ENCODE results near the gene TOPBP1. TPM values are rescaled to one million over a fixed set of nuclear protein-coding genes. Genes with fewer than 3 reads are reported as not detected.

Gene TOPBP1
- total and polyA plus RNA-seq, 2 donors (not counting 3 experiments of a cell fraction or from before 2014, with no cell fraction given), result 23.3 to 42.2 TPM

- Histone ChIP-seq H4K20me1 (replicated peaks; ENCODE audit: control insufficient read depth, extremely low read depth, insufficient read depth, low read length) (no peaks in the 10 kb centered on the region), H3K4me2 (ENCODE audit: insufficient read depth, low read length) (no peak overlapping the region), H3K9me3 (replicated peaks; ENCODE audit: control insufficient read depth, insufficient read depth, low read length) (no peaks in the 10 kb centered on the region), H3K79me2 (ENCODE audit: control insufficient read depth, insufficient read depth, low read length) (no peaks in the 10 kb centered on the region), H3K27me3 (ENCODE audit: control insufficient read depth in 2 of 2, insufficient read depth in 2 of 2, low read length in 2 of 2) (no peaks in the 10 kb centered on the region), H3K9me1 (replicated peaks; ENCODE audit: control insufficient read depth, extremely low read depth, insufficient read depth, low read length) (no peaks in the 10 kb centered on the region), H3K4me3 (replicated peaks in 1 of 3; ENCODE audit: insufficient read depth in 1 of 3, low read depth in 1 of 3, low read length in 3 of 3) (no peak overlapping the region), H3K27ac (ENCODE audit: insufficient read depth, low read depth, low read length) (no peak overlapping the region), H3K36me3 (ENCODE audit: control insufficient read depth in 2 of 2, extremely low read depth in 1 of 2, insufficient read depth in 2 of 2, low read length in 2 of 2) (peaks cover 8 to 10% of the 10 kb centered on the region in 2 experiments), H3K4me1 (ENCODE audit: control insufficient read depth, extremely low read depth, insufficient read depth, low read length) (no peaks in the 10 kb centered on the region), H3K9ac (replicated peaks; ENCODE audit: extremely low read depth, insufficient read depth, low read length) (no peak overlapping the region), H2AFZ (ENCODE audit: low read depth, low read length) (no peak overlapping the region)
- DNase-seq (ENCODE audit: low read depth, low spot score), result no peak
- dilution Hi-C loops (cut with MboI; ENCODE audit: extremely low pct_ligation_motif_present, low sequenced_read_pairs), result no loop called here
- BruUV-seq (replicated peaks), result no TSS peak
- intact Hi-C loops (cut with micrococcal nuclease), result no loop called here
- POLR2A ChIA-PET, result no interaction called here
- CTCF ChIA-PET, result interaction anchor here (0.7 to 1.0 kb wide), 2 partner anchors 9 to 12 kb away, joined by 3 to 5 read pairs; no protein-coding TSS in a partner anchor
- TF ChIP-seq MYC (IDR thresholded peaks at IDR 0.05; ENCODE audit: low read depth, low read length) (no peak), JUN (IDR thresholded peaks at IDR 0.05; ENCODE audit: borderline replicate concordance, insufficient read depth, insufficient read length, low read depth) (no peak), FOS (IDR thresholded peaks at IDR 0.05; ENCODE audit: borderline replicate concordance, insufficient read depth, low read length) (no peak), EZH2 (IDR thresholded peaks at IDR 0.05; ENCODE audit: borderline replicate concordance, low read depth, low read length, severe bottlenecking) (no peak), POLR2A (IDR thresholded peaks at IDR 0.05; ENCODE audit: low read depth, low read length) (no peak), POLR2AphosphoS5 (IDR thresholded peaks at IDR 0.05; ENCODE audit: insufficient read depth, low read depth, low read length) (no peak), CTCF (IDR thresholded peaks at IDR 0.05; ENCODE audit: extremely low read depth in 1 of 2, insufficient read depth in 1 of 2, low read depth in 1 of 2, low read length in 2 of 2) (no peak), GATA2 (IDR thresholded peaks at IDR 0.05; ENCODE audit: insufficient read depth, insufficient read length, low read depth, low read length) (no peak)
- TF ChIP-seq, protein P1, sequence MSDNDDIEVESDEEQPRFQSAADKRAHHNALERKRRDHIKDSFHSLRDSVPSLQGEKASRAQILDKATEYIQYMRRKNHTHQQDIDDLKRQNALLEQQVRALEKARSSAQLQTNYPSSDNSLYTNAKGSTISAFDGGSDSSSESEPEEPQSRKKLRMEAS (IDR thresholded peaks at IDR 0.05; ENCODE audit: insufficient read depth, insufficient read length), result no peak
- no peak for FAIRE-seq
Measured at GRCh38 chr3:133606902-133607301, 54.8 kb downstream of the TOPBP1 start.
